ENCODE results near the gene HSPB9. TPM values are rescaled to one million over a fixed set of nuclear protein-coding genes. Genes with fewer than 3 reads are reported as not detected.

The HSPB9 gene
- total RNA-seq, 1 donor from 2014 or later = not detected

DNA sequence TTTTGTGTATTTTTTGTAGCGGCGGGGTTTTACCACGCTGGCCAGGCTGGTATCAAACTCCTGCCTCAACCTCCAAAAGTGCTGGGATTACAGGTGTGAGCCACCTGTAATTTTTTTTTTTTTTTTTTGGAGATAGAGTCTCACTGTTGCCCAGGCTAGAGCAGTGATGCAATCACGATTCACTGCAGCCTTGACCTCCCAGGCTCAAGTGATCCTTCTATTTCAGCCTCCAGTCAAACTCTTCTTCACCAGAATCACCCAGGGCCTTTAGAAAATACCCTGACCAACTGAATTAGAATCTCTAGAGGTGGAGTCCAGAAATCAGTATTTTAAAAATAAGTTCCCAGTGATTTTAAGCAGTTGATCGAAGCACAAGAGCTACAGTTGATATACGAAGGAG, 12.5 kb downstream of the HSPB9 start:
- H3K36me3 Mint-ChIP-seq (ENCODE audit: low read depth, unreplicated experiment) = peaks cover 16% of the 10 kb centered on the region
- no peaks in the 10 kb centered on the region for H3K9me3 Mint-ChIP-seq (ENCODE audit: unreplicated experiment)
- Histone ChIP-seq H3K79me2 (ENCODE audit: insufficient read depth, low read length) (peaks cover 99% of the 10 kb centered on the region), H3K9me3 (ENCODE audit: insufficient read depth, low read depth, low read length) (no peaks in the 10 kb centered on the region), H4K20me1 (ENCODE audit: insufficient read depth, low read length) (peaks cover 87% of the 10 kb centered on the region), H3K4me1 (ENCODE audit: insufficient read depth, low read length) (peaks cover 41% of the 10 kb centered on the region), H3K27ac (ENCODE audit: low read depth, low read length) (peak overlapping the region; percentile 14), H3K36me3 (ENCODE audit: insufficient read depth, low read length) (peaks cover under 1% of the 10 kb centered on the region), H2AFZ (ENCODE audit: low read depth, low read length) (no peak overlapping the region), H3K4me2 (ENCODE audit: low read length) (peak overlapping the region; percentile 44), H3K4me3 (ENCODE audit: insufficient read depth, low read depth, low read length) (no peak overlapping the region), H3K9ac (ENCODE audit: low read length) (no peak overlapping the region), H3K27me3 (ENCODE audit: insufficient read depth, low read length) (no peaks in the 10 kb centered on the region)
- no peak for TF ChIP-seq EZH2 (IDR thresholded peaks at IDR 0.05; ENCODE audit: insufficient read depth, low read length)
- TF ChIP-seq, protein P1, sequence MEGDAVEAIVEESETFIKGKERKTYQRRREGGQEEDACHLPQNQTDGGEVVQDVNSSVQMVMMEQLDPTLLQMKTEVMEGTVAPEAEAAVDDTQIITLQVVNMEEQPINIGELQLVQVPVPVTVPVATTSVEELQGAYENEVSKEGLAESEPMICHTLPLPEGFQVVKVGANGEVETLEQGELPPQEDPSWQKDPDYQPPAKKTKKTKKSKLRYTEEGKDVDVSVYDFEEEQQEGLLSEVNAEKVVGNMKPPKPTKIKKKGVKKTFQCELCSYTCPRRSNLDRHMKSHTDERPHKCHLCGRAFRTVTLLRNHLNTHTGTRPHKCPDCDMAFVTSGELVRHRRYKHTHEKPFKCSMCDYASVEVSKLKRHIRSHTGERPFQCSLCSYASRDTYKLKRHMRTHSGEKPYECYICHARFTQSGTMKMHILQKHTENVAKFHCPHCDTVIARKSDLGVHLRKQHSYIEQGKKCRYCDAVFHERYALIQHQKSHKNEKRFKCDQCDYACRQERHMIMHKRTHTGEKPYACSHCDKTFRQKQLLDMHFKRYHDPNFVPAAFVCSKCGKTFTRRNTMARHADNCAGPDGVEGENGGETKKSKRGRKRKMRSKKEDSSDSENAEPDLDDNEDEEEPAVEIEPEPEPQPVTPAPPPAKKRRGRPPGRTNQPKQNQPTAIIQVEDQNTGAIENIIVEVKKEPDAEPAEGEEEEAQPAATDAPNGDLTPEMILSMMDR (IDR thresholded peaks at IDR 0.05; ENCODE audit: insufficient read depth, low read depth, low read length) = no peak
- H3K4me3 Mint-ChIP-seq (ENCODE audit: unreplicated experiment) = no peak overlapping the region
- peaks cover 75% of the 10 kb centered on the region for H3K4me1 Mint-ChIP-seq (ENCODE audit: low read depth, unreplicated experiment)
- H3K27me3 Mint-ChIP-seq (ENCODE audit: low read depth, unreplicated experiment) = no peaks in the 10 kb centered on the region
- DNase-seq (ENCODE audit: low read depth) (no peak), FAIRE-seq (no peak)
- H3K27ac Mint-ChIP-seq (ENCODE audit: unreplicated experiment) = peak overlapping the region; percentile 59

GRCh38 chr17:42135664-42136653, 13.4 kb downstream of the HSPB9 start:
- H3K4me1 ChIP-seq (ENCODE audit: insufficient read depth, low read length) = peaks cover 41% of the 10 kb centered on the region
- H3K36me3 Mint-ChIP-seq (ENCODE audit: low read depth, unreplicated experiment) = peaks cover 14% of the 10 kb centered on the region
- H3K4me3 ChIP-seq (ENCODE audit: insufficient read depth, low read depth, low read length) = peak overlapping the region; percentile 26
- FAIRE-seq (no peak), DNase-seq (ENCODE audit: low read depth) (peak; percentile 63)
- peaks cover 82% of the 10 kb centered on the region for H4K20me1 ChIP-seq (ENCODE audit: insufficient read depth, low read length)
- H3K79me2 ChIP-seq (ENCODE audit: insufficient read depth, low read length) = peaks cover 98% of the 10 kb centered on the region
- no peak overlapping the region for H2AFZ ChIP-seq (ENCODE audit: low read depth, low read length)
- TF ChIP-seq EZH2 (IDR thresholded peaks at IDR 0.05; ENCODE audit: insufficient read depth, low read length) = no peak
- peak overlapping the region; percentile 44 for H3K4me2 ChIP-seq (ENCODE audit: low read length)
- H3K9ac ChIP-seq (ENCODE audit: low read length) = no peak overlapping the region
- H3K27me3 ChIP-seq (ENCODE audit: insufficient read depth, low read length) = no peaks in the 10 kb centered on the region
- H3K27ac Mint-ChIP-seq (ENCODE audit: unreplicated experiment) = peak overlapping the region; percentile 81
- H3K4me1 Mint-ChIP-seq (ENCODE audit: low read depth, unreplicated experiment) = peaks cover 71% of the 10 kb centered on the region
- no peaks in the 10 kb centered on the region for H3K9me3 Mint-ChIP-seq (ENCODE audit: unreplicated experiment)
- no peaks in the 10 kb centered on the region for H3K9me3 ChIP-seq (ENCODE audit: insufficient read depth, low read depth, low read length)
- H3K4me3 Mint-ChIP-seq (ENCODE audit: unreplicated experiment) = peak overlapping the region; percentile 52
- H3K27me3 Mint-ChIP-seq (ENCODE audit: low read depth, unreplicated experiment) = no peaks in the 10 kb centered on the region
- no peaks in the 10 kb centered on the region for H3K36me3 ChIP-seq (ENCODE audit: insufficient read depth, low read length)
- peak overlapping the region; percentile 14 for H3K27ac ChIP-seq (ENCODE audit: low read depth, low read length)

- peaks cover 82% of the 10 kb centered on the region for H4K20me1 ChIP-seq (ENCODE audit: insufficient read depth, low read length)
- no peaks in the 10 kb centered on the region for H3K27me3 Mint-ChIP-seq (ENCODE audit: low read depth, unreplicated experiment)
- peaks cover 98% of the 10 kb centered on the region for H3K79me2 ChIP-seq (ENCODE audit: insufficient read depth, low read length)
- H3K4me3 ChIP-seq (ENCODE audit: insufficient read depth, low read depth, low read length) = no peak overlapping the region
- FAIRE-seq (no peak), DNase-seq (ENCODE audit: low read depth) (no peak)
- H3K4me1 Mint-ChIP-seq (ENCODE audit: low read depth, unreplicated experiment) = peaks cover 72% of the 10 kb centered on the region
- H3K27me3 ChIP-seq (ENCODE audit: insufficient read depth, low read length) = no peaks in the 10 kb centered on the region
- no peak overlapping the region for H3K9ac ChIP-seq (ENCODE audit: low read length)
- H3K4me1 ChIP-seq (ENCODE audit: insufficient read depth, low read length) = peaks cover 41% of the 10 kb centered on the region
- no peak overlapping the region for H3K27ac ChIP-seq (ENCODE audit: low read depth, low read length)
- no peak overlapping the region for H3K4me2 ChIP-seq (ENCODE audit: low read length)
- no peaks in the 10 kb centered on the region for H3K9me3 ChIP-seq (ENCODE audit: insufficient read depth, low read depth, low read length)
- H3K36me3 ChIP-seq (ENCODE audit: insufficient read depth, low read length) = no peaks in the 10 kb centered on the region
- no peaks in the 10 kb centered on the region for H3K9me3 Mint-ChIP-seq (ENCODE audit: unreplicated experiment)
- H2AFZ ChIP-seq (ENCODE audit: low read depth, low read length) = no peak overlapping the region
- TF ChIP-seq, protein P1 (IDR thresholded peaks at IDR 0.05; ENCODE audit: insufficient read depth, low read depth, low read length) = no peak
- no peak for TF ChIP-seq EZH2 (IDR thresholded peaks at IDR 0.05; ENCODE audit: insufficient read depth, low read length)
- H3K4me3 Mint-ChIP-seq (ENCODE audit: unreplicated experiment) = no peak overlapping the region
- peaks cover 14% of the 10 kb centered on the region for H3K36me3 Mint-ChIP-seq (ENCODE audit: low read depth, unreplicated experiment)
- H3K27ac Mint-ChIP-seq (ENCODE audit: unreplicated experiment) = peak overlapping the region; percentile 34
Measured at GRCh38 chr17:42136654-42137051, 14.0 kb downstream of the HSPB9 start.
